Cardiac muscle cell (in vitro differentiated cells and primary cell): Measurements from ENCODE around the gene LRMDA. TPM values are rescaled to one million over a fixed set of nuclear protein-coding genes. Genes with fewer than 3 reads are reported as not detected.
"Not testable (repeated sequence)": the region's sequence is repeated elsewhere in the genome, so short reads cannot be mapped to it uniquely, and the experiment has no call there.

Experiments used
- DNase-seq, 2 donors: peaks; one replicate each; pipeline versions ENCODE4 v3.0.0 to v3.0.0-alpha.2; 2010 to 2017; ENCODE audit warnings: low read depth in 1 of 2, low spot score in 1 of 2
- H3K27ac ChIP-seq: fragments of 200-600 bp; sonication (generic); 2 replicates; pipeline ENCODE4 v1.5.1; 2016
- H3K27me3 ChIP-seq: fragments of 200-600 bp; sonication (generic); 2 replicates; pipeline ENCODE4 v1.6.0; 2016; ENCODE audit warnings: control low read depth
- H3K36me3 ChIP-seq: fragments of 200-600 bp; sonication (generic); 2 replicates; pipeline ENCODE4 v1.5.1; 2016; ENCODE audit warnings: control low read depth
- H3K4me1 ChIP-seq: fragments of 200-600 bp; sonication (generic); 2 replicates; pipeline ENCODE4 v1.8.1; 2017; ENCODE audit warnings: low read depth, mild to moderate bottlenecking, mixed run types
- H3K4me3 ChIP-seq: fragments of 200-600 bp; sonication (generic); 2 replicates; pipeline ENCODE4 v1.5.1; 2016; ENCODE audit warnings: mild to moderate bottlenecking
- H3K9me3 ChIP-seq: fragments of 200-600 bp; sonication (generic); 2 replicates; pipeline ENCODE4 v1.5.1; 2017; ENCODE audit warnings: low read depth, mild to moderate bottlenecking, control low read depth
- polyA plus RNA-seq: library from polyadenylated mRNA; unstranded; fragments of >200 nt; fragmentation: Nextera tagmentation; extraction: Ambion mirVana; gene quantifications from 2 replicates; pipeline ENCODE4 v1.2.1, GENCODE V29; 2016
- total RNA-seq: library from RNA; depleted of rRNA; stranded (reverse); fragments of >200 nt; gene quantifications from 2 replicates; pipeline ENCODE4 v1.2.3, GENCODE V29; 2016
- TF ChIP-seq, protein P1 (sequence below): IDR thresholded peaks from 2 replicates; pipeline ENCODE4 v1.5.1; 2012; ENCODE audit warnings: low read depth, mild to moderate bottlenecking, low read length

LRMDA gene
- total and polyA plus RNA-seq, 2 experiments from 2014 or later, result 6.2 to 11.7 TPM

- H3K36me3 ChIP-seq, result no peaks in the 10 kb centered on the region
- H3K27me3 ChIP-seq, result no peaks in the 10 kb centered on the region
- no peak for DNase-seq
- no peak overlapping the region for H3K4me3 ChIP-seq
- peaks cover 3% of the 10 kb centered on the region for H3K4me1 ChIP-seq
- no peak overlapping the region for H3K27ac ChIP-seq
- no peaks in the 10 kb centered on the region for H3K9me3 ChIP-seq
- TF ChIP-seq, protein P1, sequence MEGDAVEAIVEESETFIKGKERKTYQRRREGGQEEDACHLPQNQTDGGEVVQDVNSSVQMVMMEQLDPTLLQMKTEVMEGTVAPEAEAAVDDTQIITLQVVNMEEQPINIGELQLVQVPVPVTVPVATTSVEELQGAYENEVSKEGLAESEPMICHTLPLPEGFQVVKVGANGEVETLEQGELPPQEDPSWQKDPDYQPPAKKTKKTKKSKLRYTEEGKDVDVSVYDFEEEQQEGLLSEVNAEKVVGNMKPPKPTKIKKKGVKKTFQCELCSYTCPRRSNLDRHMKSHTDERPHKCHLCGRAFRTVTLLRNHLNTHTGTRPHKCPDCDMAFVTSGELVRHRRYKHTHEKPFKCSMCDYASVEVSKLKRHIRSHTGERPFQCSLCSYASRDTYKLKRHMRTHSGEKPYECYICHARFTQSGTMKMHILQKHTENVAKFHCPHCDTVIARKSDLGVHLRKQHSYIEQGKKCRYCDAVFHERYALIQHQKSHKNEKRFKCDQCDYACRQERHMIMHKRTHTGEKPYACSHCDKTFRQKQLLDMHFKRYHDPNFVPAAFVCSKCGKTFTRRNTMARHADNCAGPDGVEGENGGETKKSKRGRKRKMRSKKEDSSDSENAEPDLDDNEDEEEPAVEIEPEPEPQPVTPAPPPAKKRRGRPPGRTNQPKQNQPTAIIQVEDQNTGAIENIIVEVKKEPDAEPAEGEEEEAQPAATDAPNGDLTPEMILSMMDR, result no peak
Measured at GRCh38 chr10:75740541-75740940, 309.1 kb downstream of the LRMDA start.

- no peak for DNase-seq
- Histone ChIP-seq H3K27me3 (no peaks in the 10 kb centered on the region), H3K36me3 (no peaks in the 10 kb centered on the region), H3K4me1 (no peaks in the 10 kb centered on the region), H3K4me3 (no peak overlapping the region), H3K9me3 (no peaks in the 10 kb centered on the region), H3K27ac (no peak overlapping the region)
- TF ChIP-seq, protein P1, result no peak
Measured at GRCh38 chr10:75742355-75742754, 310.9 kb downstream of the LRMDA start.

- no peak for DNase-seq
- no peak overlapping the region for H3K4me3 ChIP-seq
- H3K27me3 ChIP-seq, result no peaks in the 10 kb centered on the region
- no peaks in the 10 kb centered on the region for H3K4me1 ChIP-seq
- H3K36me3 ChIP-seq, result no peaks in the 10 kb centered on the region
- H3K27ac ChIP-seq, result no peak overlapping the region
- TF ChIP-seq, protein P1, result no peak
- no peaks in the 10 kb centered on the region for H3K9me3 ChIP-seq
Measured at GRCh38 chr10:75743291-75743778, 311.9 kb downstream of the LRMDA start.

- Histone ChIP-seq H3K27ac (no peak overlapping the region), H3K4me1 (no peaks in the 10 kb centered on the region), H3K36me3 (no peaks in the 10 kb centered on the region), H3K4me3 (no peak overlapping the region), H3K27me3 (no peaks in the 10 kb centered on the region), H3K9me3 (no peaks in the 10 kb centered on the region)
- DNase-seq, result peak in 1 of 2 donors; percentile 16
- TF ChIP-seq, protein P1, result no peak
Measured at GRCh38 chr10:75744261-75744660, 312.8 kb downstream of the LRMDA start.

- no peaks in the 10 kb centered on the region for H3K36me3 ChIP-seq
- no peak overlapping the region for H3K27ac ChIP-seq
- no peaks in the 10 kb centered on the region for H3K9me3 ChIP-seq
- no peaks in the 10 kb centered on the region for H3K27me3 ChIP-seq
- H3K4me1 ChIP-seq, result no peaks in the 10 kb centered on the region
- H3K4me3 ChIP-seq, result no peak overlapping the region
- TF ChIP-seq, protein P1, result no peak
- peak in 1 of 2 donors; percentile 17 for DNase-seq
Measured at GRCh38 chr10:75746356-75746755, 314.9 kb downstream of the LRMDA start.

- H3K4me1 ChIP-seq, H3K27me3 ChIP-seq, H3K9me3 ChIP-seq, DNase-seq, H3K4me3 ChIP-seq, H3K36me3 ChIP-seq, H3K27ac ChIP-seq: not testable (repeated sequence)
Measured at GRCh38 chr10:75750093-75750875, 318.9 kb downstream of the LRMDA start.
